Stimulated activated CD4-positive, alpha-beta T cell treated with anti-CD3 and anti-CD28 coated beads, Interleukin-15, amount 100 ng/mL, for 24 hours (primary cell): ENCODE results near the gene SEMA6B.

Experiments
- DNase-seq: peaks from one replicate; pipeline ENCODE4 v3.0.0-alpha.2; 2020

The SEMA6B gene

DNA sequence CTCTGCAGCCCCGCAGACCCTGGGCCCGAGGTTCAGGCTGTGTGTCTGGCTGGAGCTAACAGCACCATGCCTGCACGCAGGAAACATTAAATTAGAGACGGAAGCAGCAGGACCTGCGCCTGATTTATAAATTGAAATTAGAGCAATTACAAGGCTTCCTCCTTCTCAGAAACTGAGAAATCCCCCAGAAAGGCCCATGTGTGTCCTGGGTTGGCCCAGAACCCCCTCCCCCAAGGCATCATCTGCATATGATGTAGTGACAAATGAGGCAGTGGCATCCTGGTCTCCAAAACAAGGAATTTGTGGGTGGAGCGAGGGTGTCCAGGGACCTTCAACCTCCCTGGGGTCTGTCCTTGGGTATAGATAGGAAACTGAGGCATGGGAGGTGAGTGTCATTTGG is 27.2 kb upstream of the SEMA6B start:
- no peak for DNase-seq

- no peak for DNase-seq
Measured at GRCh38 chr19:4586245-4586644, 26.8 kb upstream of the SEMA6B start.

DNA sequence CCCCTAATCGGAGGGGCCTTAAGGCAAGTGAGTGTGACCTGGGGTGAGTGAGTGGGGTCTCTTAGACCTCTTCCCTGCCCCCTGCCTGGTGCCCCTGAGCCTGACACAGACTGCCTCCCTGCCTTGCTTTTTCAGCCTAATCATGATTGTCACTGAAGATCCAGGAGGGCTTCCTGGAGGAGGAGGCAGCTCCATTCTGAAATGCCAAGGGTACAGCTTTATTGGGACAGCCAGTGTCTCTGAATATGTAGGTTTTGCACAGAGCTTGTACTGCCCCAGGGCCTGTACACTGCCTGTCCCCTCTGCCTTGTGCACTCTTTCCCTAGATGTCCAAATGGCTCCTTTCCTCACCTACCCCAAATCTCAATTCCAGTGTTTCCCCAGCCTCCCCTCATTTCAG is 26.1 kb upstream of the SEMA6B start:
- no peak for DNase-seq

DNA sequence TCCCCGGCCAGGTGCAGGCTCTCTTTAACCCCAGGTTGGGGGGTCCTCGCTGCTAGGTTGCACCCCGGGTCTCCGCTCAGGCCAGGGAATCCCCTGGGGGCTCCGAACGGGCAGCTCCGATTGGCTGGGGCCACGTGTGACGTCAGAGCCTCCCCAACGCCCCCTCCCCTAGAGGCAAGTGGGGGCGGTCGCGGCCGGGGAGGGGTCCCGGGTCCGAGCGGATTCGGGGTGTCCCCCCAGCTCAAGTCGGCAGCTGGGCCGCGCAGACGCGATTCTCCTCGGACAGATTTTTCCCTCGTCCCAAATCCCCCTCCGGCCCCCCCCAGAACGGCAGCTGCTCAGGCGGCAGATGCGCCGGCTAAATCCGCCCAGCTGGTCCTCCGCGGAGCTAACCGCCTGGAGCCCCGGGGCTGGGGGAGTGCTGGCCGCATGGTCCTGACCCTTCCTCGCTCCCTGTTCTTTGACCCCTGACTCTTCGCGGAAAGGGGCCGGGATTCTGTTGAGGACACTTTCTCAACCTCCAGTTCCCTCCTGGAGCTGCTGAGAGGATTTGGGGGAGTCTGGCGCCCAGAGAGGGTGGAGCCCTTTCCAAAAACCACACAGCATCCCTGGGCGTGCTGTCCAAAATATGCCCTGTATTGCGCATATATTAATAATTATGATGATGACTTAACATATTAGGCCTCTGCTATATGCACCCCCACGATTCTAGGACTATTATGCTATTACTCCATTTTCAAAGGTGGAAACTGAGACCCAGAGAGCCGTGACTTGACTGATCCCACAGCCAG is 25.4 kb upstream of the SEMA6B start:
- no peak for DNase-seq

DNA sequence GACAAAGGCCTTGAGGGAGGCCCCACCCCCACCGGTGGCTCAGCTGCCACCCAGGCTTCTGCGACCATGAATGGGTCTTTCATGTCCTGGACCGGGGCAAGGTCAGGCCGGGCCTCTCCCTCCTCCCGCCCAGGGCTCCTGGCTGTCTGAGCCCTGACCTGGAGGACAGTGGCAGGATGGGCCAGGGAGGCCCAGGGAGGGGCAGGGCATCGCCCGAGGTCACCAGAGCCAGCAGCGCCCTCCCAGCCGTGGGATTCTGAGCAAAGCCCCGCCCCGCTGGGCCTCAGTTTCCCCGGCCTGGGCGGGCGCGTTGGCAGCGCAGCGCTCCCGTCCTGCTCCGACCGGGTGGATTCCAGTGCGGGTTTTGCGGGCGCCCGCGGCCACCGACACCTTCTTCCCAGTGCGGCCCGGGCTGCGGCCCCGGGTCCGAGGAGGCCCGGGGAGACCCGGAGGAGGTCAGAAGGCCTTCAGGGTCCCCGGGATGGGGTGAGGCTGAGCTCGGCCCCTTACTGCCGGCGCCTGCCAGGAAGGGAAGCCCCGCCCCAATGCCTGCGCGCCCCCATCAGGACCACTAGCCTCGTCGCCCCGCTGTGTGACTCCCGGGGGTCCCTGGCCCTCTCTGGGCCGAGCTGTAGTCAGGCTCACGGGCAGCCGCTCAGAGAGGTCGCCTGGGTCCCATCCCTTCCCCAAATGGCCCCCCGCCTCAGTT is 24.6 kb upstream of the SEMA6B start:
- peak; percentile 55 for DNase-seq

GRCh38 chr19:4582980-4583842 is 23.7 kb upstream of the SEMA6B start:
- DNase-seq = no peak

DNA sequence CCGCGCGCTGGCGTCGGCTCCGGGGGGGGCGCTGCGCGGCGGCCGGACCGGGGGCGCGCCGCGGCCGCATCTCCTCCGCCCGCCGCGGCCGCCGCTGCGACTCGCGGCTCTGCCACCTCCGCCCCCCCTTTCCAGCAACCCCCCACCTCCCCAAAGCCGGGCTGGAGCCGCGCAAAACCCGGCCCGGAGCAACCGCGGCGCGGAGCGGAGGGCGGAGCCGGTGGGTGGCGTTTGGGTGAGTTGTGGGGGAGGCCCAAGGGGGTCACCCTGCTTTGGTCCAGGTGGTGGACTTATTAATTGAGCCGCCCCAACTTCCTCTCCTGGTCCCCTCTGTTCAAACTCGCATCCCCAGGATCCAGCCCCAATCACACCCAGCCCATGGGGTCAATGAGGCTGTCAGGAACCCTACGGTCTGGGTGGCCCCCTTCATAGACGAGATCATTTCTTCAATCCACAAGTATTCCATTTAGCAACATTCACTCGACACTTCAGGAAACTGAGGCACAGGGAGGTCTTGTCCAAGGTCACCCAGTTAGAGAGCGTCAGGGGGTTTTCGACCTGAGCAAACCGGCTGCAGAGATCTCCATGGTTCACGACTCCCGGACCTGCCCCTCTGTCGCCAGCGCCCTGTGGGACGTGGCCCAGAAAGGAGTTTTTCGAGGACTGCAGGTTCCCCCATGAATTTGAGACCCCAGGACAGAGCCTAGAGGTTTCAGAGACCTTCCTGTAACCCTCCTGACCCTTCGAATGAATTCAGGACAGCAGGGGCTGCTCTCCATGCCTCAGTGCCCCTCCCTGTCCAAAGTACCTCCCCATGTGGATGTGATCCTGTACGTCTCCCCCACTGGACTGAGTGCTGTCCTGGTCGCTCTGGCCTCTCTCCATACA is 22.4 kb upstream of the SEMA6B start:
- DNase-seq = peak; percentile 41

DNA sequence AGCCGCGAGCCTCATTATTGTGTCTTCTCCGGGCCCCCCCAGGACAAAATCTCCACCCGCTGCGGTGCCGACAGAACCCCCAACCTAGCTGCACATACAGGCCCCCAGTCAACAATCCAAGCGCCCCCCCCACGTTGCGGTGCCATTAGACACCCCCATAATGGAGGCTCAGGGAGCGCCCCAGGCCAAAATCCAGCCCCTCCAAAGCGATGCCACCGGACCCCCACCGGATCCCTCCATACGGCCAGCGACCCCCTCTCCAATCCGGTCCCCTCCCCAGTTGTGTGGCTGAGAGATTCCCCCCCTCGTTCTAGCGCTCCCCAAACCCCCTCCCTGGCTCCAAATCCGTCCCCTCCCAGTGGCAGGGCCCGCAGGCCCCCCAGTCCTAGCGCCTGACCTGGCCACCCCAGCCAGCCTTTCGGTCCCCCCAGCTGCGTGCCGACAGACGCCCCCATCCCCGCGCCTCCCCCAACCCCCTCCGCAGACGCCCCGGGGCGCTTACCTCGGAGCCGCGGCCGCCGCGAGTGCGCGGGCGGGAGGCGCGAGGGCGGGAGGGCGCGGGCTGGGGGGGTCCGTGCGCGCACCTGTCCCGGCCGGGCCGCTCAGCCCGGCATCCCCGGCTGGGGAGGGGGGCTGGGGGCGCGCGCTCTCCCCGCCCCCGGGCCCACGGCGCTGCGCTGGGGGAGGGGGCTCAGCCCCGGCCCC is 21.6 kb upstream of the SEMA6B start:
- DNase-seq = no peak

- no peak for DNase-seq
Measured at GRCh38 chr19:4580021-4580901, 20.8 kb upstream of the SEMA6B start.

GRCh38 chr19:4579389-4579788 is 19.9 kb upstream of the SEMA6B start:
- DNase-seq = no peak

- no peak for DNase-seq
Measured at GRCh38 chr19:4578552-4579248, 19.2 kb upstream of the SEMA6B start.

DNA sequence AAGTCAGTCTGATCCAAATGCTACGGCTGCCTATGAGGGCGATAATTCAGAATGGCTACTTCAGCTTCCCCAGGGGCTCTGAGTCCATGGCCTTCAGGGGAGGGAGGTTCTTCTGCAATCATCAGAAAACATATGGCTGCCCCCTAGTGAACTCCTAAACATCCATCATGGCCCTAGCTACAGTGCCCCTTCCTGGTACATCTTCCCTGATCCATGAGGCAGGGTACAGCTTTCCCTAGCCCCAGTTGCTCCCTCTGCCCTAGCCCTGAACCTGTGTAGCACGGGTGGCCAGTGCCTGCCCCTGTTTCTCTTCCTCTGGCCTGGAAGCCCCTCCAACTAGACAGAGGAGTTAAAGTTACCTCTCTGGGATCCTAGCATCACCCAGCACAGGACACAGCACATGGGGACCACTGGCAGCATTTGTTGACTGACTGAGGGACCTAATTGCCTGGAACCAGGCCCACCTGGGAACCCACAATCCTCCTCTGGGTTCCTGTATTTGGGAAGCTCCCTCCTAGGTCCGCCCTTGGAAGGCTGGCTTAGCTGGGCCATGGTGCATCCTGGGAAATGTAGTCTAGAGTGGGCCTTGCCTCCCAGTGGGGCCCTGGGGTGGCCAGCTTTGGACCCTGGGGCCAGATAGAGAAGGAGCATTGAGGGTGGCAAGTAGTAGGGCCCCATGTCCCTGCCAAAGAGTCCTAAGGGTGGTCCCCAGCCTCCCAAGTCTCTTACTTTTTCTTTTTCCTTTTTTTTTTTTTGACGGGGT is 17.7 kb upstream of the SEMA6B start:
- no peak for DNase-seq

DNA sequence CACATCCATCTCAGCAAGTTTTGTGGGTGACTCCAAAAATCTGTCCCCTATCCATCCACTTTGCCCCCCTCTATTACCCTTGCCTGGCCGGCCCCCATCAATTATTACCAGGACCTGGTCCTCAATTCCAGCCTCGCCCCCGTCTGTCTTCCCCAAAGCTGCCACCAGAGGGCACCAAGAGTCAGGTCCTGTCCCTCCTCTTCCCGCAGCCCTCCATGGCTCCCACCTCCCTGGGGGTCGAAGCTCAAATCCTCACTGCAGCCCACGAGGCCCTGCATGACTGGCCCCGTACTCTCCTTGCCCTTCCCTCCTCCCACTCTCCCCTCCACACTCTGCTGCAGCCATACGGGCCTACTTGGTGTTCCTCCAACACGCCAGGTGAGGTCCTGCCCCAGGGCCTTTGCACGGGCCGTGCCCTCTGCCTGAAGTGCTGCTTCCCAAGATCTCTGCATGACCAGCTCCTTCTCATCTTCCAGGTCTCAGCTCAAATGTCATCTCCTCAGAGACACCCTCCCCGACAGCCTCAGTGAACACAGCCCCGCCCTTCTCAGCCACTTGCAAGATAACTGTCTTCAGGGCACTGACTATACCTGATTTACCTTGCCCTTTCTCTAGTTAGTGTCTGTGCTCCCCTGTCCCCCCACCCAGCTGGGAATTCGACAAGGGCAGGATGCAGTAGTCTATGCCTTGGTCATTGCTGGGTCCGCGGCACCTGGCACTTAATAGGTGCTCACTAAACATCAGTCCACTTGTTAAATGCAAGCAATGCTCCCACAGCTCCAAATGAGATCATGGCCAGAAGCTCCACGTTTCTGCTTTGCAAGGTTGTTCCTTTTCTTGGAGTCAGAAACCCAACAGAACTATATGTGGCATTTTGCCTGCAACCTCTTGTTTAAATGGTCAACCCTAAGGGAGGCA is 16.8 kb upstream of the SEMA6B start:
- DNase-seq = peak; percentile 83

GRCh38 chr19:4575267-4576015 is 16.0 kb upstream of the SEMA6B start:
- DNase-seq = peak; percentile 32

- DNase-seq = no peak
Measured at GRCh38 chr19:4573682-4574081, 14.2 kb upstream of the SEMA6B start.

GRCh38 chr19:4571305-4571917 is 11.9 kb upstream of the SEMA6B start:
- no peak for DNase-seq

- DNase-seq = no peak
Measured at GRCh38 chr19:4570916-4571304, 11.4 kb upstream of the SEMA6B start.
